Spinal cord (tissue), 10 donors: ENCODE measurements around the gene OTX2. TPM values are rescaled to one million over a fixed set of nuclear protein-coding genes. Genes with fewer than 3 reads are reported as not detected.

Experiments
- DNase-seq, 6 donors: peaks; one replicate each; pipeline versions ENCODE4 v3.0.0 to v3.0.0-alpha.2; 2013 to 2015; ENCODE audit warnings: low spot score in 6 of 6, low read depth in 4 of 6
- H3K27ac ChIP-seq: one replicate; pipeline ENCODE4 v1.5.1; 2013; ENCODE audit warnings: low read depth, low read length, control low read depth
- H3K27me3 ChIP-seq: one replicate; pipeline ENCODE4 v1.6.1; 2013; ENCODE audit warnings: low read length; ENCODE audit not compliant: control insufficient read depth, insufficient read depth
- H3K36me3 ChIP-seq: one replicate; pipeline ENCODE4 v1.6.1; 2013; ENCODE audit warnings: low read length; ENCODE audit not compliant: control insufficient read depth, insufficient read depth
- H3K4me1 ChIP-seq: one replicate; pipeline ENCODE4 v1.6.1; 2013; ENCODE audit warnings: low read length; ENCODE audit not compliant: control insufficient read depth, insufficient read depth
- H3K4me3 ChIP-seq: one replicate; pipeline ENCODE4 v1.5.1; 2013; ENCODE audit warnings: low read depth, low read length, control low read depth
- H3K9me3 ChIP-seq: one replicate; pipeline ENCODE4 v1.6.1; 2013; ENCODE audit warnings: low read length; ENCODE audit not compliant: control insufficient read depth, insufficient read depth
- WGBS: methylation state at CpG from one replicate; pipeline ENCODE4 v1.1.5; 2013; ENCODE audit warnings: missing lambda C conversion rate; ENCODE audit not compliant: insufficient coverage; 5-methylcytosine and 5-hydroxymethylcytosine counted together
- polyA plus RNA-seq, 2 donors: library from polyadenylated mRNA; unstranded; fragments of 120-200 nt; gene quantifications; one replicate each; pipeline ENCODE4 v1.2.1, GENCODE V29; 2013; ENCODE audit not compliant: insufficient read length in 2 of 2
- total RNA-seq, 2 donors: library from RNA; depleted of rRNA in 1 of 2; stranded (reverse); fragments of 120-200 nt in 1 of 2; fragments of >200 nt in 1 of 2; gene quantifications; one replicate each; pipeline versions ENCODE4 v1.2.3 to v1.2.4, GENCODE V29; 2013 to 2014
- donor health status: healthy.

Gene OTX2
- total and polyA plus RNA-seq, 4 donors: 35.0 TPM; not detected in 3

DNA sequence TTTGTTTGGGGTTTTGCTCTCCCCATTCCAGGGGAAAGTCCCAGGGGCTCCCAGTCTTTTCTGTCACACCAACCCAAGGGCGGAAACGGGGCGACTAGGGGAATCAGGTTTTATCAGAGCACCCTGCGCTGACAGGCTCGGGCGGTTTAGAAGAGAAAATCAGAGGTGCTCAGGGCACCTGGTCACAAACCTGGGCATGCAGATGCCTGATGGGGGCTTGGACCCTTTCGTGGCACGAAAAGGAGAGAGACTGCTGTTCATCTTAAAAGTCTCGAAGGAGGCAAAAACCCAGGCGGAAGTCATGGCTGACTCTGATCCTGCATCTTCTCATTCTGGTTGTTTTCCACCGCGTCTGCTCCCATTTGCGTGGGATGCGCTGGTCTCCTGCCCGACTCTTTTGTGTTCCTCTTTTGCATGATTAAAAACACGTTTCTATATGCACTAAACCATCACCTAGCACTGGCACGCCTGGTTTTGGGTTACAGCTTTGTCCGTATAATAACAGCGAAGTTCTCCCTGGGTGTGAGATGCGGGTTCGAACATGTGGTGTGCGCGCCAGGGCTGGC, 13.2 kb downstream of the OTX2 start:
- Histone ChIP-seq H3K36me3 (no peaks in the 10 kb centered on the region), H3K4me3 (no peak overlapping the region), H3K27me3 (peaks cover 97% of the 10 kb centered on the region), H3K27ac (no peak overlapping the region), H3K4me1 (peaks cover 29% of the 10 kb centered on the region), H3K9me3 (no peaks in the 10 kb centered on the region)
- 4% methylated on average over 22 of the region's 23 CpGs for WGBS
- peak in 1 of 6 donors; percentile 23 for DNase-seq

GRCh38 chr14:56796259-56796658, 14.0 kb downstream of the OTX2 start:
- H3K4me1 ChIP-seq: peaks cover 29% of the 10 kb centered on the region
- DNase-seq: no peak
- no CpG with 5 or more reads among the region's 4 CpGs for WGBS

DNA sequence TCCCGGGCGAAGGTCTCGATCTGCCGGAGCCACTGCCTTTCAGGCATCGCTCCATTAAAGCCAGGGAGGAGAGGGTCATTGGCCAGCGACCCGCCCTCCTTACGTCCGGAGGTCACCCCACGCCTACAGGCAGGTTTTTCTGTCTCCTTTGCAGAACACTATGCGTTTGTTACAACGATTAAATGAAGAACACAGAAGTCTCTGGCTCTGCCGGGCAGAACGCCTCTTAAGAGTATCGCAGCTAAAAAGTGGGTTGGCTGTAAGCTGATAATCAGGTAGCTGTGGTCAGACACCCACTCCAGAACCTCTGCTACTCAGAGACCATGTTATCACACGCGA, 15.0 kb downstream of the OTX2 start:
- H3K27ac ChIP-seq: no peak overlapping the region
- no peak for DNase-seq
- WGBS: 3% methylated on average over 12 of the region's 17 CpGs
- peaks cover 90% of the 10 kb centered on the region for H3K27me3 ChIP-seq
- H3K9me3 ChIP-seq: no peaks in the 10 kb centered on the region
- H3K4me1 ChIP-seq: peaks cover 29% of the 10 kb centered on the region
- no peaks in the 10 kb centered on the region for H3K36me3 ChIP-seq
- H3K4me3 ChIP-seq: no peak overlapping the region

More at GRCh38 chr14:56796259-56796658, 14.0 kb downstream of the OTX2 start:
- H3K36me3 ChIP-seq: no peaks in the 10 kb centered on the region
- no peak overlapping the region for H3K27ac ChIP-seq
- no peaks in the 10 kb centered on the region for H3K9me3 ChIP-seq
- H3K4me3 ChIP-seq: no peak overlapping the region
- H3K27me3 ChIP-seq: peaks cover 97% of the 10 kb centered on the region

GRCh38 chr14:56794557-56795283, 15.6 kb downstream of the OTX2 start:
- 1% methylated on average over 56 of the region's 56 CpGs for WGBS

DNA sequence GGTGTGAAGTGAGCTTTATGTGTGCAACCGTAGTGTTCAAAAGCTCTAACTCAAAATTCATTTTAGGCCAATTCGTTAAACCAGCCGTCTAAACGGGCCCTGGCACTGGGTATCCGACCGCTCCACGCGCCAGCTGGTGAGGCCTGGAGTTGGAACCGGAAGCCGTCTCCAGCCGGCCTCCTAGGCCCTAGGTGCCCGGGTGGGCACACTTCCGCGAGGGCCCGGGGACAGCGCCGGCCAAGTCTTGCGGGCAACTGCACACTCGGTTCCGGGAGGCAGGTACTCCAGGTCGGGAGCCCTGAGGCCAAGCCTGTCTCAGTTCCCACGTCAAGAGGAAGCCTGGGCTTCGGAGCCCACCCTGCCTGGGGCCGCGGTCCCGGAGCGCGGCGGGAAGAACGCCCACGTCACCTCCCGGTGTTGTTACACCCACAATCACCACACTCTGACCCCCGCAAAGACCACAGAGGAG, 16.2 kb downstream of the OTX2 start:
- DNase-seq: peak in 2 of 6 donors; percentile 33 to 41
- Histone ChIP-seq H3K27ac (no peak overlapping the region), H3K4me3 (no peak overlapping the region), H3K4me1 (peaks cover 29% of the 10 kb centered on the region), H3K9me3 (no peaks in the 10 kb centered on the region), H3K27me3 (peaks cover 81% of the 10 kb centered on the region), H3K36me3 (no peaks in the 10 kb centered on the region)
- 9% methylated on average over 33 of the region's 33 CpGs for WGBS

More at GRCh38 chr14:56794557-56795283, 15.6 kb downstream of the OTX2 start:
- Histone ChIP-seq H3K9me3 (no peaks in the 10 kb centered on the region), H3K4me1 (peaks cover 29% of the 10 kb centered on the region), H3K27me3 (peaks cover 85% of the 10 kb centered on the region), H3K4me3 (no peak overlapping the region), H3K36me3 (no peaks in the 10 kb centered on the region), H3K27ac (no peak overlapping the region)
- no peak for DNase-seq

GRCh38 chr14:56789955-56790354, 20.3 kb downstream of the OTX2 start:
- 89% methylated on average over 1 of the region's 1 CpG for WGBS
- no peaks in the 10 kb centered on the region for H3K36me3 ChIP-seq
- no peak overlapping the region for H3K4me3 ChIP-seq
- H3K4me1 ChIP-seq: peaks cover 11% of the 10 kb centered on the region
- DNase-seq: no peak
- no peak overlapping the region for H3K27ac ChIP-seq
- no peaks in the 10 kb centered on the region for H3K9me3 ChIP-seq
- H3K27me3 ChIP-seq: peaks cover 58% of the 10 kb centered on the region

DNA sequence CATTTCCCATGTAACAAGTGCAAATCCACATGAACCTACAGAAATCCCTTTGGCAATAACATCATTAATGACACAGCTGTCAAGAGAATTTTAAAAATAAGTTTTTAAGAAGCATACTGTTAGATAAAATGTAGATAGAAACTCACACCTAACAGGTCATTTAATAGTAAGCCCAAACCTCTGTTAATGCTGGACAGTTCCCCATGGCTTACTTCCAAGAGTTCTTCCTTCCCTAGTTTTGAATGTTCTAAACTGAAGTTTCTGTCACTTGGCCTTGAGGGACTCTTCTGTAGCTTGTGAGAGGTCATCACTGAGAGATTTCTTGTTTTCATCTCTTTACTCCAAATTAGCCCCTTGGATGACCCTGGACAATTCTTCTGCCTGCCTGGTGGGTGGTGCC, 22.7 kb downstream of the OTX2 start:
- Histone ChIP-seq H3K27me3 (peaks cover 37% of the 10 kb centered on the region), H3K4me3 (no peak overlapping the region), H3K4me1 (no peaks in the 10 kb centered on the region), H3K27ac (no peak overlapping the region), H3K9me3 (no peaks in the 10 kb centered on the region), H3K36me3 (no peaks in the 10 kb centered on the region)
- DNase-seq: no peak

GRCh38 chr14:56782711-56783110, 27.6 kb downstream of the OTX2 start:
- WGBS: 69% methylated on average over 1 of the region's 1 CpG
- H3K27ac ChIP-seq: no peak overlapping the region
- H3K9me3 ChIP-seq: no peaks in the 10 kb centered on the region
- DNase-seq: no peak
- no peaks in the 10 kb centered on the region for H3K4me1 ChIP-seq
- no peak overlapping the region for H3K4me3 ChIP-seq
- peaks cover 17% of the 10 kb centered on the region for H3K27me3 ChIP-seq
- H3K36me3 ChIP-seq: no peaks in the 10 kb centered on the region

DNA sequence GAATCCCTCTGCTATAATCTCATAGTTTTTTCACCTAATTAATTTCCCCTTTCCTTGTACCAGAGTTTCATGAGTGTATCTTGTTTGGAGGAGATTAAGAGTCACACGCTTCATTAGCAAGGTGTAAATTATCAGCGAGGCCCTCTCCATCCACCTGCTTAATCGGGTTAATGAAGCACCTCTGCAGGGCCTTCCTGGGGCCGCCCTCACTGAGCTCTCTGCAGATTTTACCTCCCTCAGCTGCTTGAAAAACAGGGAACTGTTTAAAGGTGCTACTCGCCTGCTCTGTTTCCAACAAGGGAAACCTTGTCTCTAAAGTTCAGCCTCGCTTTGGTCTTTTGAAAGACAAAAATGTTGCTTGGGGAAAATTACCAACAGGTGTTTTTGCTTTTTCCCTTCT, 35.8 kb downstream of the OTX2 start:
- Histone ChIP-seq H3K27ac (no peak overlapping the region), H3K4me1 (no peaks in the 10 kb centered on the region), H3K27me3 (peaks cover 3% of the 10 kb centered on the region), H3K36me3 (no peaks in the 10 kb centered on the region), H3K9me3 (no peaks in the 10 kb centered on the region), H3K4me3 (no peak overlapping the region)
- no peak for DNase-seq
- WGBS: 59% methylated on average over 4 of the region's 6 CpGs

GRCh38 chr14:56770512-56770911, 39.8 kb downstream of the OTX2 start:
- Histone ChIP-seq H3K27me3 (no peaks in the 10 kb centered on the region), H3K4me3 (no peak overlapping the region), H3K4me1 (no peaks in the 10 kb centered on the region), H3K27ac (no peak overlapping the region), H3K36me3 (no peaks in the 10 kb centered on the region), H3K9me3 (no peaks in the 10 kb centered on the region)
- no peak for DNase-seq
